CD4-positive, alpha-beta T cell treated with Interleukin-4 for 1 hour (primary cell): ENCODE measurements around the gene PLCD4.

ENCODE experiments used
- DNase-seq, 2 donors: peaks; one replicate each; pipeline ENCODE4 v3.0.0-alpha.2; 2020 to 2022

Gene PLCD4

GRCh38 chr2:218671097-218671653 lies 63.5 kb downstream of the PLCD4 start:
- no peak for DNase-seq

GRCh38 chr2:218671654-218672566 lies 64.2 kb downstream of the PLCD4 start, which contains the start of the genes RNF25 and STK36:
RNF25 (minus strand) TSS chr2:218672002; CDS start chr2:218671970, 32 bp downstream.
STK36 (plus strand) TSS chr2:218672086; CDS start chr2:218672830, 744 bp downstream.
- peak; percentile 83 for DNase-seq

- peak in 1 of 2 donors; percentile 60 for DNase-seq
Observed at GRCh38 chr2:218679119-218679518, 71.4 kb downstream of the PLCD4 start.

GRCh38 chr2:218680061-218680460 lies 72.4 kb downstream of the PLCD4 start:
- no peak for DNase-seq
